Activated naive CD4-positive, alpha-beta T cell treated with anti-CD3 and anti-CD28 coated beads, Interleukin-2, amount 10 ng/mL, durations not matched to agents 7 days and 5 days (primary cell): ENCODE measurements around the gene RANBP2.
"Not testable (repeated sequence)": the region's sequence is repeated elsewhere in the genome, so short reads cannot be mapped to it uniquely, and the experiment has no call there.

Source experiments
- CTCF ChIA-PET: fragments of 350-600 bp; sonication (Branson Sonifier 250); formaldehyde crosslinking; loops from one replicate; lab custom pipeline; 2021; ENCODE audit warnings: antibody characterized with exemption; lab: Charles Lee
- DNase-seq: peaks from one replicate; pipeline ENCODE4 v3.0.0-alpha.2; 2020
- H3K27ac Mint-ChIP-seq: one replicate; pipeline ENCODE4 v1.8.0; 2021; ENCODE audit warnings: mild to moderate bottlenecking, moderate library complexity, mixed read lengths
- H3K27me3 Mint-ChIP-seq: one replicate; pipeline ENCODE4 v1.8.0; 2021; ENCODE audit warnings: mild to moderate bottlenecking, mixed read lengths
- H3K36me3 Mint-ChIP-seq: one replicate; pipeline ENCODE4 v1.8.0; 2021; ENCODE audit warnings: mixed read lengths
- H3K4me1 Mint-ChIP-seq: one replicate; pipeline ENCODE4 v1.8.0; 2021; ENCODE audit warnings: mixed read lengths
- H3K4me3 Mint-ChIP-seq: one replicate; pipeline ENCODE4 v1.8.0; 2021; ENCODE audit warnings: mild to moderate bottlenecking, moderate library complexity, mixed read lengths
- H3K9me3 Mint-ChIP-seq: one replicate; pipeline ENCODE4 v1.8.0; 2021; ENCODE audit warnings: mixed read lengths

RANBP2 gene

DNA sequence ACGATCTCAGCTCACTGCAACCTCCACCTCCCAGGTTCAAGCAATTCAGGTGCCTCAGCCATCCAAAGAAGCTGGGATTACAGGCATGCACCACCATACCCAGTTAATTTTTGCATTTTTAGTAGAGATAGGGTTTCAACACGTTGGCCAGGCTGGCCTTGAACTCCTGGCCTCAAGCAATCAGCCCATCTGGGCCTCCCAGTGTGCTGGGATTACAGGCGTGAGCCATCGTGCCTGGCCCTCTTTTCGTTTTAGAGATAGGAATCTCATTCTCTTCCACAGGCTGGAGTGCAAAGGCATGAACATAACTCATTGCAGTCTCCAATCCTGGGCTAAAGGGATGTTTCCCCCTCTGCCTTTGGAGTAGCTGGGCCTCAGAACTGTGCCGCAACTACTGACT lies 2.3 kb upstream of the RANBP2 start:
- not testable (repeated sequence) for H3K9me3 Mint-ChIP-seq, H3K36me3 Mint-ChIP-seq, H3K27ac Mint-ChIP-seq, DNase-seq, H3K4me3 Mint-ChIP-seq, H3K27me3 Mint-ChIP-seq
- peaks cover 17% of the 10 kb centered on the region for H3K4me1 Mint-ChIP-seq
- CTCF ChIA-PET = interaction anchor here (0.8 kb wide), 1 partner anchor 81 kb away, joined by 6 read pairs; no protein-coding TSS in a partner anchor

DNA sequence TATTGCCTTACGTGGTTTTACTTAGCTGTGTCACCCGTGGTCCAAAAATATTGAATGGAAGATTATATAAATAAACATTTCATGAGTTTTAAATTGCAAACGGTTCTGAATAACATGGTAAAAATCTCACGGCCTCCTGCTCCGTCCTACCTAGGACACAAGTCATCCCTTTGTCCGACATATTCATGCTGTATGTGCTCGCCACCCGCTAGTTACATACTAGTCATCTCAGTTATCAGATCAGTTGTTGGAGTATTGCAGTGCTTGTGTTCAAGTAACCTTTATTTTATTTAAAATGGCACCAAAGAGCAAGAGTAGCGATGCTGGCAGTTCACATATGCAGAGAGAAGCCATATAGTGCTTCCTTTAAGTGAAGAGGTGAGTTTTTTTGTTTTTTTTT lies 6.8 kb downstream of the RANBP2 start:
- H3K4me3 Mint-ChIP-seq, H3K27me3 Mint-ChIP-seq, H3K9me3 Mint-ChIP-seq, H3K36me3 Mint-ChIP-seq, H3K27ac Mint-ChIP-seq, DNase-seq, CTCF ChIA-PET: not testable (repeated sequence)
- peaks cover 28% of the 10 kb centered on the region for H3K4me1 Mint-ChIP-seq

DNA sequence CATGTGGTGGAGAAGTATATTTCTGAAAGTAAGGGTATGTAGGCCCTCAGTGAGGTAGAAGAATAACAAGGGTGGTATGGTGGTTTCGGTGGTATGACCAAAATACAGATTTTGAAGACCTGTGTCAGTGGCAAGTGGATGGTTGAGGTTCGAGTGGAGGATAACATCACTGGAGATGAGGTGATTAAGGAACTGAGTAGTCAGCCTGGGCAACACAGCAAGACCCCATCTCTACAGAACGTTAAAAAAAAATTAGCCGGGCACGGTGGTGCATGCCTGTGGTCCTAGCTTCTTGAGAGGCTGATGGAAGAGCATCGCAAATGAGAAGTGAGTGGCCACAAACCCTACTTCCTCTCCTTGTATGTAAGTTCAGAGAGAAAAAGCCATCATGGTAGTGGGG lies 15.4 kb downstream of the RANBP2 start:
- H3K27ac Mint-ChIP-seq, CTCF ChIA-PET, H3K9me3 Mint-ChIP-seq, DNase-seq, H3K27me3 Mint-ChIP-seq, H3K4me3 Mint-ChIP-seq, H3K4me1 Mint-ChIP-seq: not testable (repeated sequence)
- peaks cover 28% of the 10 kb centered on the region for H3K36me3 Mint-ChIP-seq

DNA sequence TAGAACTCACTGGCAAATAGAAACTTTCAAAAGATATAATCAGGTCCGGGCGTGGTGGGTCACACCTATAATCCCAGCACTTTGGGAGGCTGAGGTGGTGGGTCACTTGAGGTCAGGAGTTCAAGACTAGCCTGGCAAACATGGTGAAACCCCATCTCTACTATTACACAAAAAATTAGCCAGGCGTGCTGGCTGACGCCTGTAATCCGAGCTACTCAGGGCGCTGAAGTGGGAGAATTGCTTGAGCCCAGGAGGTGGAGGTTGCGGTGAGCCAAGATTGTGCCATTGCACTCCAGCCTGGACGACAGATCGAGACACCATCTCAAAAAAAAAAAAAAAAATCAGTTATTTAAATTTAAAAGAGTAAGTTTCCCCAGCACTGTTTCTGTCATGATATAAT lies 38.7 kb downstream of the RANBP2 start:
- DNase-seq, H3K4me3 Mint-ChIP-seq, H3K9me3 Mint-ChIP-seq, H3K27me3 Mint-ChIP-seq, CTCF ChIA-PET, H3K4me1 Mint-ChIP-seq, H3K27ac Mint-ChIP-seq: not testable (repeated sequence)
- H3K36me3 Mint-ChIP-seq = peaks cover 37% of the 10 kb centered on the region

DNA sequence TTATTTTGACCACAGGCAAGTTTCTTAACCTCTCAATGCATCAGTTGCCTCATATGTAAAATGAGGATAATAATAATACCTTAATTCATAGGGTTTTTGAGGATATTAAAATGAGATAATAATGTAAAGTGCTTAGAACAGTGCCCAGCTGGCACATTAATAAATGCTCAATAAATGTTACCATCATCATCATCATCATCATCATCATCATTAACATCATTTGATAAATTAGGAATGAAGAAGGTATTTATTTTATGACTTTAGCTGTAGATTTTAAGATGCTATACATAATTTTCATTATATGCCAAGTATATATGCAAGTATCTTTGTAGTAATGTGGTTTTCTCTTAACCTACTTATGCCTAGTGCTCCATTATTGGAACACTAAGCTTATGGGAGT lies 43.3 kb downstream of the RANBP2 start:
- peaks cover 51% of the 10 kb centered on the region for H3K36me3 Mint-ChIP-seq
- H3K4me3 Mint-ChIP-seq, H3K27ac Mint-ChIP-seq, H3K9me3 Mint-ChIP-seq, H3K27me3 Mint-ChIP-seq, DNase-seq, CTCF ChIA-PET: not testable (repeated sequence)
- H3K4me1 Mint-ChIP-seq = peaks cover 12% of the 10 kb centered on the region

DNA sequence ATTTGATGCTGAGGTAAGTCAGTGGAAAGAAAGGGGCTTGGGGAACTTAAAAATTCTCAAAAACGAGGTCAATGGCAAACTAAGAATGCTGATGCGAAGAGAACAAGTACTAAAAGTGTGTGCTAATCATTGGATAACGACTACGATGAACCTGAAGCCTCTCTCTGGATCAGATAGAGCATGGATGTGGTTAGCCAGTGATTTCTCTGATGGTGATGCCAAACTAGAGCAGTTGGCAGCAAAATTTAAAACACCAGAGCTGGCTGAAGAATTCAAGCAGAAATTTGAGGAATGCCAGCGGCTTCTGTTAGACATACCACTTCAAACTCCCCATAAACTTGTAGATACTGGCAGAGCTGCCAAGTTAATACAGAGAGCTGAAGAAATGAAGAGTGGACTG lies 47.4 kb downstream of the RANBP2 start:
- DNase-seq, H3K27me3 Mint-ChIP-seq, H3K9me3 Mint-ChIP-seq, H3K4me3 Mint-ChIP-seq, CTCF ChIA-PET: not testable (repeated sequence)
- Mint-ChIP-seq H3K27ac (peak overlapping the region; percentile 45), H3K36me3 (peaks cover 60% of the 10 kb centered on the region), H3K4me1 (peaks cover 19% of the 10 kb centered on the region)

DNA sequence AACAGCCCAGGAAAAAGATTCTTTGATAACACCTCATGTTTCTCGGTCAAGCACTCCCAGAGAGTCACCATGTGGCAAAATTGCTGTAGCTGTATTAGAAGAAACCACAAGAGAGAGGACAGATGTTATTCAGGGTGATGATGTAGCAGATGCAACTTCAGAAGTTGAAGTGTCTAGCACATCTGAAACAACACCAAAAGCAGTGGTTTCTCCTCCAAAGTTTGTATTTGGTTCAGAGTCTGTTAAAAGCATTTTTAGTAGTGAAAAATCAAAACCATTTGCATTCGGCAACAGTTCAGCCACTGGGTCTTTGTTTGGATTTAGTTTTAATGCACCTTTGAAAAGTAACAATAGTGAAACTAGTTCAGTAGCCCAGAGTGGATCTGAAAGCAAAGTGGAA lies 48.6 kb downstream of the RANBP2 start:
- H3K4me3 Mint-ChIP-seq, CTCF ChIA-PET: not testable (repeated sequence)
- H3K36me3 Mint-ChIP-seq = peaks cover 67% of the 10 kb centered on the region

DNA sequence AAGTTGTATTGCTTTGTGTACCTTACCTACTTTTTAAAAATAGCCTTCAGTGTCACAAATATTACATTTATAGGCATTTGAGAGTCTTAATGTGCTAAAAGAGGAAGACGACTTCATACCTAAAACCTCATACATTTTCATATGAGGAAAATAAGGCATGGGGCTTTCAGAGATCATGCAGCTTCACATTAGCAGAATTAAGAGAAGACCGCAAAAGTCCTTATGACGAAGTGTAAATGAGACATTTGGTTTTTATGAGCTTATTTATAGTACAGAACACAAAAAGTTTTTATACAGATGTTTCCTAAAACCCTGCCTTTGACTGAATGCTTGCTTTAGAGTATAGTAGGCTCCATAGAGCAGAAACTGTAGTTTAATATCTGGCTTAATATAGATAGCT lies 57.2 kb downstream of the RANBP2 start:
- H3K27me3 Mint-ChIP-seq = no peaks in the 10 kb centered on the region
- CTCF ChIA-PET = interaction anchor here (0.8 kb wide), 1 partner anchor 211 kb away, joined by 3 read pairs; no protein-coding TSS in a partner anchor
- no peak for DNase-seq
- no peaks in the 10 kb centered on the region for H3K4me1 Mint-ChIP-seq
- no peak overlapping the region for H3K4me3 Mint-ChIP-seq
- peaks cover 52% of the 10 kb centered on the region for H3K36me3 Mint-ChIP-seq
- no peaks in the 10 kb centered on the region for H3K9me3 Mint-ChIP-seq
- H3K27ac Mint-ChIP-seq = no peak overlapping the region

More for the DNA sequence above, 48.6 kb downstream of the RANBP2 start:
- DNase-seq, H3K27me3 Mint-ChIP-seq, H3K9me3 Mint-ChIP-seq: not testable (repeated sequence)
- Mint-ChIP-seq H3K27ac (peak overlapping the region; percentile 56), H3K4me1 (peaks cover 19% of the 10 kb centered on the region)

DNA sequence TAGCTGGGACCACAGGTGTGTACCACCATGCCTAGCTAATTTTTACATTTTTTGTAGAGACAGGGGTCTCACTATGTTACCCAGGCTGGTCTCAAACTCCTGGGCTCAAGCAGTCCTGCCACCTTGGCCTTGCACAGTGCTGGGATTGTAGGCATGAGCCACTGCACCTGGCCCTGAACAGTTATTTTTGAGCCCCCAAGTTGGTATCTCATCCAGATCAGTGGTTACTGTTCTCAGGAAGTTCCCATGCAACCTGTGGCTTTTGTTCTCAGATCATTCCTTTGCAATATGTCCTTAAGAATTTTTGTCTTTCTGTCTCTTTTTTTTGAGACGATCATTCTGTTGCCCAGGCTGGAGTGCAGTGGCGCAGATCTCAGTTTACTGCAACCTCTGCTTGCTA lies 59.6 kb downstream of the RANBP2 start:
- no peaks in the 10 kb centered on the region for H3K27me3 Mint-ChIP-seq
- H3K4me3 Mint-ChIP-seq = no peak overlapping the region
- no peaks in the 10 kb centered on the region for H3K4me1 Mint-ChIP-seq
- H3K27ac Mint-ChIP-seq = peak overlapping the region; percentile 2
- DNase-seq = no peak
- no peaks in the 10 kb centered on the region for H3K9me3 Mint-ChIP-seq
- CTCF ChIA-PET = no interaction called here
- H3K36me3 Mint-ChIP-seq = peaks cover 53% of the 10 kb centered on the region

DNA sequence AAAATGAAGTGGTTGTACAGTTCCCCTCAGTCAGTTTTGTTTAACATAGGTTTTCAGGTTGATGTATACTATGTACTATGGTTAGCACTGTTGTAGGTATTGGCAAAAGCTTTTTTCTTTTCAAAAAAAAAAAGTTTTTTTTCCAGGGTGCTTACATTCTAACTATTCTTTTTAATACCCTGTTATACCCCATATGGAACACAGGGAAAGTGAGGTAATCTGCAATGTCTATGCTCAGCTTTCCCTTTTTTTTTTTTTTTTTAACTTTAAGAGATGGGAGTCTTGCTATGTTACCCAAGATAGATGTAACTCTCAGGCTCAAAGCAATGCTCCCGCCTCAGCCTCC lies 66.7 kb downstream of the RANBP2 start:
- CTCF ChIA-PET = no interaction called here
- Mint-ChIP-seq H3K27ac (peak overlapping the region; percentile 95), H3K4me3 (peak overlapping the region; percentile 85), H3K4me1 (peaks cover 23% of the 10 kb centered on the region), H3K36me3 (peaks cover 30% of the 10 kb centered on the region), H3K27me3 (no peaks in the 10 kb centered on the region), H3K9me3 (no peaks in the 10 kb centered on the region)
- no peak for DNase-seq

DNA sequence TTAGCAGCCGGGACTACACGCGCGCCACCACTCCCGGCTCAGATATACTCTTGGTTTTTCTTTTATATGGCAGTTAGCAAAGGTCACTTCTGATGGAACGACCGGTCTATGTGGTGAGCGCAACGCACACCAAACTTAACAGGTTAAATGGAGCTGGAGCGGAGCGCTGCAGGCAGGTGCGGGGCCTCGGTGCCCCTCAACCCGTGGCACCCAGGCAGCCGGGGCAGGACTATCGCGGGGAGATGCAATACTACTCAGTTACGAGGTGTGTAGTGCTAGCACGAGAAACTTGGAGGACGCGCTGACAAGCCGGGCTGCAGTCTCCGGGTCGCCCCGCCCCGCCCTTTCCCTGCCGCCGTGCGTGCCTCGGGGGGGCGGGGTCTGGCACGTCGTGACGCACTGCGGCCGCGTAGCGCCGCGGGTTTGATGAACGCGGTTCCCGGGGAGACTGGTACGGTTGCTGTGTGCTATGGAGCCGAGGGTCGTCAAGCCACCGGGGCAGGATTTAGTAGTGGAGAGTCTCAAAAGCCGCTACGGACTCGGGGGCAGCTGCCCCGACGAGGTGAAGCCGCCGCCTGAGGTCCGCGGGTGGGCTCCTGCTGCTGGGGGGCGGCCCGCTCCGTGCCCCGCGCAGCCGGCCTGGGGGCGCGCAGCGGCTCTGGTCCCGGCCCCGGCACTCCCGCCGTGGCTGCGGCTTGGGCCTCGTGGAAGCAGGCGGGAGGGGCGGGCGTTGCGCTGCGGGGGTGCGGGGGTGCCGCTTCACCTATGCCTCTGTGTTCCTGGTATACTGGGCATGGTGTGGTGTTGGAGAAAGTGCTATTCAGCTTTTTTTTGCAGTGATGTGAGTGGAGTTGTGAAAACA lies 67.3 kb downstream of the RANBP2 start, which contains the start of gene CCDC138:
TSS of gene CCDC138 (plus strand) at position 418 of the 862 bp plus-strand sequence. CDS start at position 470, 52 bp downstream.
- no peaks in the 10 kb centered on the region for H3K9me3 Mint-ChIP-seq
- CTCF ChIA-PET = no interaction called here
- peaks cover 23% of the 10 kb centered on the region for H3K4me1 Mint-ChIP-seq

DNA sequence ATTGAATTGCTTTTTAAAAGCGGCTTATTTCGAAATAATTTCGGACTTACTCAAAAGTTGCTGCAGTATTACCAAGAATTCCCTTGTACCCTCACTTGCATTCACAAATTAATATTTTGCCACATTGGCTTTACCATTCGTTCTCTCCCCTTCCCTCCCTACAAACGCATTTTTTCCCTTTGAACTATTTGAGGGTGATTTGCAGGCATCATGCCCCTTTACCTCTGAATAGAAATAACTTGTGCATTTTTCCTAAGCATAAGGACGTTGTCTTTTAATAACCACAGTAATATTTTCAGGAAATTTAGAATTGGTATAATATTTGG lies 67.9 kb downstream of the RANBP2 start:
- Mint-ChIP-seq H3K4me3 (peak overlapping the region; percentile 77), H3K4me1 (peaks cover 23% of the 10 kb centered on the region), H3K27me3 (no peaks in the 10 kb centered on the region), H3K27ac (peak overlapping the region; percentile 82), H3K36me3 (peaks cover 25% of the 10 kb centered on the region), H3K9me3 (no peaks in the 10 kb centered on the region)
- CTCF ChIA-PET = no interaction called here
- no peak for DNase-seq

More for the DNA sequence above, 67.3 kb downstream of the RANBP2 start, which contains the start of gene CCDC138:
- DNase-seq = peak; percentile 94
- H3K4me3 Mint-ChIP-seq = peak within 1 kb of the TSS; percentile 85
- peaks cover 30% of the 10 kb centered on the region for H3K36me3 Mint-ChIP-seq
- H3K27me3 Mint-ChIP-seq = no peaks in the 10 kb centered on the region
- peak within 1 kb of the TSS; percentile 95 for H3K27ac Mint-ChIP-seq

DNA sequence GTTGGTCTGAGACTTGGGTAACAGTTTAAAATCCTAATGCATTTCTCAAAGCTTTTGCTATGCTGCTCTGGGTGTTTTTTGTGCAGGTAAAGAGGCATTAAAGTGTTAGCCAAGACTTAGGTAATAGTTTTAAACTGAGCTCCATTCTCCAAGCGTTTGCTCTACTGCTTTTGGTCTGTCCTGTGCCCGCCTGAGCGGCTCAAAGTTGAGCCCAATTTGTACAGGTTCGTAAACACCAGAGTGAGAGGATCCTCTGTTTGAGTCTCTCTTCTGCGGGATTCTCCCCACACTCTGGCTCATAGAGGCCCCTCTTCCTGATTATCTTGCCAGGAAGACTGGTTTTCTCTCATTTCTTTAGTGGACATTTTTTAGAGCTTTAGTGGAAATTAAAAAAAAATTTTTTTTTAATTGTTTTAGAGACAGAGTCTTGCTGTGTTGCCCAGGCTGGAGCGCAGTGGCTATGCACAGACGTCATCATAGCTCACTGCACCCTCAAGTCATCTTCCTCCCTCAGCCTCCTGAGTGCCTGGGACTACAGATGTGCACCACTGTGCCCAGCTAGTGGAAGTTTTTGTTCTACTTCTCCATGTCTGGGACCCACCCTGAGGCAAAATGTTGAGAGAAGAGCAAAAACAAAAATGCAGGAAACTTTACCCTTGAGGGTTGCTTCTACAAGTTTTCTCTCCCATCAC lies 83.9 kb downstream of the RANBP2 start:
- Mint-ChIP-seq H3K4me3 (no peak overlapping the region), H3K27me3 (no peaks in the 10 kb centered on the region), H3K36me3 (peaks cover 35% of the 10 kb centered on the region), H3K27ac (no peak overlapping the region), H3K4me1 (no peaks in the 10 kb centered on the region), H3K9me3 (no peaks in the 10 kb centered on the region)
- CTCF ChIA-PET = no interaction called here
- no peak for DNase-seq

DNA sequence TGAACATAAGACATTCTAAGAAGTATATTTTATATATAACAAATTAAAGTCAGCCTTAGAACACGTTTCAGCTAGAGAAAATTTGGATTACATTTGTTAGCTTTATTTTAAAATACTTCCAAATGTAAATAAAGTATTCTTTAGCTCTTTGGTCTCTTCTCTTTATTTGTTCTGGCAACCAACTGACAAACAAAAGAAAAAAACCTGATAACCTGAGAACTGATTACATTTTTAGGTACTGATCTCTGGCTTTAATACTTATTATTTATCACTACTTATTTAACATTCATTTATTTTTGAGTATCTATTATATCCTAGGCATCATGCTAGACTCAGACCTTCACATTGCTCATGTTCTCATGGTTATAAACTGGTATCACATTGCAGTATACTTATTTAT lies 85.8 kb downstream of the RANBP2 start:
- H3K4me1 Mint-ChIP-seq = no peaks in the 10 kb centered on the region
- peaks cover 41% of the 10 kb centered on the region for H3K36me3 Mint-ChIP-seq
- CTCF ChIA-PET = no interaction called here
- H3K9me3 Mint-ChIP-seq = peaks cover 13% of the 10 kb centered on the region
- no peak overlapping the region for H3K27ac Mint-ChIP-seq
- H3K27me3 Mint-ChIP-seq = no peaks in the 10 kb centered on the region
- DNase-seq = no peak
- H3K4me3 Mint-ChIP-seq = no peak overlapping the region

DNA sequence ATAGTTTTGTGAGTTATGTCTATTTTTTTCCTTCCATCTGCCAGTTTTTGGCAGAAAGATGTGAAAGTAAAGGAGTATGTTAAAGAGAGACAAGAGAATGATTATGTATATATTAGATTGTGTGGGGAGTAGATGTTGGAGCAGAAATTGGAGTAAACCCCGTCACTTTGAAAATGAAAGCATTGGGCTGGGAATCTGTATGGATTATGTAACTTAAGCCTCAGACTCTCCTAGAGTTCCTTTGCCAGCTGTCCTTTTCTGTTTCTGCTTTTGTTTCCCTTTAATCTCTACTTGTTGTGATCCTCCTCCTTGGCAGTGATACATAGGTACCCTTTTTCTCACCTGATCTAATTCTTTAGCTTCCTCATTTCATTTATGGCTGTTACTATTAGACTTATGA lies 86.5 kb downstream of the RANBP2 start:
- Mint-ChIP-seq H3K4me1 (no peaks in the 10 kb centered on the region), H3K36me3 (peaks cover 48% of the 10 kb centered on the region), H3K27me3 (no peaks in the 10 kb centered on the region), H3K4me3 (no peak overlapping the region), H3K27ac (no peak overlapping the region), H3K9me3 (peaks cover 20% of the 10 kb centered on the region)
- DNase-seq = no peak
- CTCF ChIA-PET = no interaction called here
